GM18907 (cell line): ENCODE results near the gene SMURF2.
"Not testable (repeated sequence)": the region's sequence is repeated elsewhere in the genome, so short reads cannot be mapped to it uniquely, and the experiment has no call there.

Source experiments
- ATAC-seq: cut with Tn5 transposase; IDR thresholded peaks from one replicate; pipeline ENCODE4 v1.9.1; 2021; ENCODE audit warnings: mild to moderate bottlenecking, moderate library complexity; ENCODE audit not compliant: unreplicated experiment

Gene SMURF2

GRCh38 chr17:64667807-64668721, 6.0 kb upstream of the SMURF2 start:
- not testable (repeated sequence) for ATAC-seq

GRCh38 chr17:64664299-64664981, 2.3 kb upstream of the SMURF2 start:
- not testable (repeated sequence) for ATAC-seq

GRCh38 chr17:64663836-64664235, 1.7 kb upstream of the SMURF2 start:
- not testable (repeated sequence) for ATAC-seq

GRCh38 chr17:64662774-64663367, 764 bp upstream of the SMURF2 start:
- no peak for ATAC-seq

GRCh38 chr17:64661726-64661975, 456 bp downstream of the SMURF2 start:
- ATAC-seq: peak; percentile 44

- ATAC-seq: not testable (repeated sequence)
These were observed 955 bp downstream of the SMURF2 start for GRCh38 chr17:64660978-64661725.

- ATAC-seq: not testable (repeated sequence)
These were observed 1.7 kb downstream of the SMURF2 start for GRCh38 chr17:64660195-64660977.

- no peak for ATAC-seq
These were observed 3.2 kb downstream of the SMURF2 start for GRCh38 chr17:64658931-64659330.

GRCh38 chr17:64657610-64658125, 4.4 kb downstream of the SMURF2 start:
- no peak for ATAC-seq

- ATAC-seq: no peak
These were observed 6.4 kb downstream of the SMURF2 start for GRCh38 chr17:64655704-64656103.

GRCh38 chr17:64653985-64654355, 8.1 kb downstream of the SMURF2 start:
- ATAC-seq: no peak

GRCh38 chr17:64653325-64653984, 8.7 kb downstream of the SMURF2 start:
- no peak for ATAC-seq

- ATAC-seq: no peak
These were observed 10.2 kb downstream of the SMURF2 start for GRCh38 chr17:64651889-64652288.

GRCh38 chr17:64648234-64648633, 13.9 kb downstream of the SMURF2 start:
- ATAC-seq: no peak

GRCh38 chr17:64647817-64648216, 14.3 kb downstream of the SMURF2 start:
- no peak for ATAC-seq

GRCh38 chr17:64639516-64639915, 22.6 kb downstream of the SMURF2 start:
- ATAC-seq: no peak

GRCh38 chr17:64638552-64639203, 23.4 kb downstream of the SMURF2 start:
- no peak for ATAC-seq

- peak; percentile 67 for ATAC-seq
These were observed 26.3 kb downstream of the SMURF2 start for GRCh38 chr17:64635647-64636305.

GRCh38 chr17:64634218-64634617, 27.9 kb downstream of the SMURF2 start:
- no peak for ATAC-seq
